ENCODE results near the gene OTOF.

Gene OTOF

GRCh38 chr2:26485725-26486418 is 7.9 kb upstream of the OTOF start:
- TF ChIP-seq CTCF (IDR thresholded peaks at IDR 0.05; ENCODE audit: low read depth, low read length), result no peak
- no peak overlapping the region for H3K4me3 ChIP-seq (ENCODE audit: low read depth, low read length)

DNA sequence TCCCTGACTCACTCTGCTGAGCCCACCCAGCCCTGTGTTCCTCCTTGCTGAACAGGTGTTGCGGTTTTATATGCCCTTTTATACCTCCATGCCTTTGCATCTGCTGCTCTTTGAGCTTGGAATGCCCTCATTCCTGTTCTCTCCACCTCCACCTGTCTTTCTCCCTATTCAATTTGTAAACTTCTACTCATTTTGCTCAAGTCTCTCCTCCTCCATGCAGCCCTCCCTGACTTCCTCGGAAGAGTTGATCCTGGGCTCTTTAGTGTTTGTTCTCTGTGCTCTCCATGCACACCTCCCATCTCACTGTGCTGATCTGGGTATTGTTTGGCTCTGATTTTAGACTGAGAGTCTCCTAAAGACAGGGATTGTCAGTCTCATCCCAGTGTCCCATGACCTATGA is 7.2 kb upstream of the OTOF start:
- no peak for TF ChIP-seq CTCF (IDR thresholded peaks at IDR 0.05; ENCODE audit: low read depth, low read length)

GRCh38 chr2:26484579-26484978 is 6.7 kb upstream of the OTOF start:
- no peak for TF ChIP-seq CTCF (IDR thresholded peaks at IDR 0.05; ENCODE audit: low read depth, low read length)
- H3K4me3 ChIP-seq (ENCODE audit: low read depth, low read length), result no peak overlapping the region

More for the DNA sequence above, 7.2 kb upstream of the OTOF start:
- H3K4me3 ChIP-seq (ENCODE audit: low read depth, low read length), result no peak overlapping the region

DNA sequence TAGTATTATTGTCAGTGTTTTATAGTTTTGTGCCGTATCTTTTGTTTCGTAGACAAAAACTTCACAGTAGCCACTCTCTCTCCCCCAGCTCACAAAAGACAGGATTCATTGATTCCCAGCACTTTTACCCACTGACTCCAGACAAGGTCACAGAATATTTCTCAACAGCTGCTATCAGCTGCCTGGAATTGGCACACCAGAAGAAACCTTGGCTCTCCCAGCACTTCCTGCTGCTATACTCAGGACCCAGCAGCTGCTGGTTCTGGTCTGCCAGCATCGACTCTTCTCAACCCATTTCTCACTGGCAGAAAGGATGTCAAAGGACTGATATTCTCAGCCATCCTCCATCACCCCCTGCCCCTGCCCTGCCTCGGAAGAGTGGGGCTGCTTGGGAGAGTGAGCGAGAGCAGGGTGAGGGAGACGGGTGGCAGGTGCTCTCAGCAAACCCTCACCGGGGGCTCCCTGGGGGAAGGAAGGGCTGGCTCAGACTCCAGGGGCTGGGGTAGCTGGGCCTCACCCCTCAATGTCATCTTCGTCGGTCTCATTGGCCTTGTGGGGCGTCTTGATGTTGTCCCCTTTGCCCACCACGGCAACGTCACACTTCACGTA is 6.1 kb upstream of the OTOF start:
- no peak for TF ChIP-seq CTCF (IDR thresholded peaks at IDR 0.05; ENCODE audit: low read depth, low read length)

GRCh38 chr2:26483516-26483915 is 5.6 kb upstream of the OTOF start:
- no peak for TF ChIP-seq CTCF (IDR thresholded peaks at IDR 0.05; ENCODE audit: low read depth, low read length)

More for the DNA sequence above, 6.1 kb upstream of the OTOF start:
- no peak overlapping the region for H3K4me3 ChIP-seq (ENCODE audit: low read depth, low read length)

DNA sequence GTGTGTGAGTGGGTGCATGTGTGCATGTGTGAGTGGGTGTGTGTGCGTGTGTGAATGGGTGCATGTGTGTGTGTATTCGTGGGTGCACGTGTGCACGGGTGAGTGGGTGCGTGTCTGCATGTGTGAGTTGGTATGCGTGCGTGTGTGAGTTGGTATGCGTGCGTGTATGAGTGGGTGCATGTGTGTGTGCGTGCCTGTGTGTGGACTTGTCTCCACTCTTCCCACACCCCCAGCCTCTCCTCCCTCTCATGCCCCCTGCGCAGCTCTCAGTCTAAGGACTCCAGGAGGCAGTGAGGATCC is 5.1 kb upstream of the OTOF start:
- H3K4me3 ChIP-seq (ENCODE audit: low read depth, low read length), result no peak overlapping the region
- no peak for TF ChIP-seq CTCF (IDR thresholded peaks at IDR 0.05; ENCODE audit: low read depth, low read length)

More at GRCh38 chr2:26483516-26483915, 5.6 kb upstream of the OTOF start:
- H3K4me3 ChIP-seq (ENCODE audit: low read depth, low read length), result no peak overlapping the region

DNA sequence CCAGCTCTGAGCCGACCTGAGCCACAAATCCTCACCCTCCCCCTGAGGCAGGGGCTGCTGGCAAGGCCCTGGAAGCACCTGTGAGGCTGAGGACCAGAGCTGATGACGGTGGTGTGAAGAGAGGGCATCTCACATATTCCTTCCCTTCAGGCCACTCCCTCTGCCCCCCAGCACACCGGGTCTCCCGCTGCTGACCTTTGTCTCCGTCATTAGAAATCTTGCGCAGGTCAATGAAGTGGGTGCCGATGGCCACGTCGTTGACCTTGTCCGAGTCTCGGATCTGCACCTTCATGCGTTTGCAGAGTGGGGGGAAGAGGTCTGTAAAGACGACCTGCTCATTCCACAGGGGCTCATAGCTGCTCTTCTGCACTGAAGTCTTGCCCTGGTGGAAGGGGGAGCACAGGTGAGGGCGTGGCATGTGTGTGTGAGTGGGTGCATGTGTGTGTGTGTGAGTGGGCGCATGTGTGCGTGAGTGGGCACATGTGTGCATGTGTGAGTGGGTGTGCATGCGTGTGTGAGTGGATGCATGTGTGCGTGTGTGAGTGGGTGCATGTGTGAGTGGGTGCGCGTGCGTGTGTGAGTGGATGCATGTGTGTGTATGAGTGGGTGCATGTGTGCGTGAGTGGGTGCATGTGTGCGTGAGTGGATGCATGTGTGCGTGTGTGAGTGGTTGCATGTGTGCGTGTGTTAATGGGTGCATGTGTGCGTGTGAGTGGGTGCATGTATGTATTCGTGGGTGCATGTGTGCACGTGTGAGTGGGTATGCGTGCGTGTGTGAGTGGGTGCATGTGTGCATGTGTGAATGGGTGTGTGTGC is 4.5 kb upstream of the OTOF start:
- TF ChIP-seq CTCF (IDR thresholded peaks at IDR 0.05; ENCODE audit: low read depth, low read length), result no peak
- H3K4me3 ChIP-seq (ENCODE audit: low read depth, low read length), result no peak overlapping the region
